Progenitor cell of endocrine pancreas (in vitro differentiated cells): Measurements from ENCODE around the gene RAD51C. TPM values are rescaled to one million over a fixed set of nuclear protein-coding genes. Genes with fewer than 3 reads are reported as not detected.

Experiments
- DNase-seq: peaks from one replicate; pipeline ENCODE4 v3.0.0; 2021; ENCODE audit warnings: low spot score; ENCODE audit not compliant: unreplicated experiment
- H3K27ac Mint-ChIP-seq: 2 replicates; pipeline ENCODE4 v1.8.0; 2021; ENCODE audit warnings: mild to moderate bottlenecking, moderate library complexity, mixed read lengths
- H3K27me3 Mint-ChIP-seq: 2 replicates; pipeline ENCODE4 v1.8.0; 2021; ENCODE audit warnings: mixed read lengths
- H3K36me3 Mint-ChIP-seq: 2 replicates; pipeline ENCODE4 v1.8.0; 2022; ENCODE audit warnings: mixed read lengths; ENCODE audit not compliant: insufficient read depth
- H3K4me1 Mint-ChIP-seq: 2 replicates; pipeline ENCODE4 v1.8.0; 2021; ENCODE audit warnings: low read depth, mixed read lengths
- H3K4me3 Mint-ChIP-seq: 2 replicates; pipeline ENCODE4 v1.8.0; 2021; ENCODE audit warnings: low read depth, mild to moderate bottlenecking, moderate library complexity, mixed read lengths
- H3K9me3 Mint-ChIP-seq: 2 replicates; pipeline ENCODE4 v1.8.0; 2021; ENCODE audit warnings: low read depth, mixed read lengths
- CTCF ChIP-seq: fragments of 200-600 bp; sonication (generic); IDR thresholded peaks from one replicate; pipeline ENCODE4 v1.5.0; 2021; ENCODE audit warnings: antibody characterized with exemption, mild to moderate bottlenecking; ENCODE audit not compliant: unreplicated experiment
- total RNA-seq: library from RNA; stranded (reverse); gene quantifications from 2 replicates; pipeline ENCODE4 v1.2.1, GENCODE V29; 2021

RAD51C gene
- total RNA-seq, 1 donor from 2014 or later: 32.7 TPM

GRCh38 chr17:58699771-58700170, 7.4 kb downstream of the RAD51C start:
- Mint-ChIP-seq H3K4me3 (no peak overlapping the region), H3K27me3 (no peaks in the 10 kb centered on the region), H3K36me3 (peaks cover 11% of the 10 kb centered on the region), H3K9me3 (no peaks in the 10 kb centered on the region), H3K4me1 (peaks cover 1% of the 10 kb centered on the region), H3K27ac (no peak overlapping the region)
- no peak for DNase-seq
- no peak for TF ChIP-seq CTCF

GRCh38 chr17:58702045-58702476, 9.7 kb downstream of the RAD51C start:
- Mint-ChIP-seq H3K4me3 (no peak overlapping the region), H3K27me3 (no peaks in the 10 kb centered on the region), H3K4me1 (peaks cover 1% of the 10 kb centered on the region), H3K27ac (no peak overlapping the region), H3K36me3 (peaks cover 12% of the 10 kb centered on the region), H3K9me3 (no peaks in the 10 kb centered on the region)
- no peak for TF ChIP-seq CTCF
- no peak for DNase-seq

- Mint-ChIP-seq H3K4me1 (peaks cover 1% of the 10 kb centered on the region), H3K27ac (no peak overlapping the region), H3K27me3 (no peaks in the 10 kb centered on the region), H3K4me3 (no peak overlapping the region), H3K9me3 (no peaks in the 10 kb centered on the region), H3K36me3 (peaks cover 12% of the 10 kb centered on the region)
- no peak for TF ChIP-seq CTCF
- no peak for DNase-seq
These were observed 10.3 kb downstream of the RAD51C start for GRCh38 chr17:58702708-58703107.

GRCh38 chr17:58703137-58703915, 10.9 kb downstream of the RAD51C start:
- no peaks in the 10 kb centered on the region for H3K9me3 Mint-ChIP-seq
- no peak for TF ChIP-seq CTCF
- no peak for DNase-seq

GRCh38 chr17:58703916-58704286, 11.5 kb downstream of the RAD51C start:
- TF ChIP-seq CTCF: no peak
- Mint-ChIP-seq H3K4me1 (peaks cover 1% of the 10 kb centered on the region), H3K27ac (no peak overlapping the region), H3K4me3 (no peak overlapping the region), H3K36me3 (peaks cover 12% of the 10 kb centered on the region), H3K9me3 (no peaks in the 10 kb centered on the region), H3K27me3 (no peaks in the 10 kb centered on the region)
- DNase-seq: no peak

More at GRCh38 chr17:58703137-58703915, 10.9 kb downstream of the RAD51C start:
- H3K27ac Mint-ChIP-seq: no peak overlapping the region
- H3K4me3 Mint-ChIP-seq: no peak overlapping the region
- peaks cover 1% of the 10 kb centered on the region for H3K4me1 Mint-ChIP-seq
- H3K27me3 Mint-ChIP-seq: no peaks in the 10 kb centered on the region
- H3K36me3 Mint-ChIP-seq: peaks cover 12% of the 10 kb centered on the region
